ENCODE measurements around the gene QRICH2. TPM values are rescaled to one million over a fixed set of nuclear protein-coding genes. Genes with fewer than 3 reads are reported as not detected.

QRICH2 gene
- total and polyA plus RNA-seq, 10 of the 15 experiments (the other 5 are each of a cell fraction or from before 2014, with no cell fraction given): 0.04 to 0.72 (median 0.25) TPM

DNA sequence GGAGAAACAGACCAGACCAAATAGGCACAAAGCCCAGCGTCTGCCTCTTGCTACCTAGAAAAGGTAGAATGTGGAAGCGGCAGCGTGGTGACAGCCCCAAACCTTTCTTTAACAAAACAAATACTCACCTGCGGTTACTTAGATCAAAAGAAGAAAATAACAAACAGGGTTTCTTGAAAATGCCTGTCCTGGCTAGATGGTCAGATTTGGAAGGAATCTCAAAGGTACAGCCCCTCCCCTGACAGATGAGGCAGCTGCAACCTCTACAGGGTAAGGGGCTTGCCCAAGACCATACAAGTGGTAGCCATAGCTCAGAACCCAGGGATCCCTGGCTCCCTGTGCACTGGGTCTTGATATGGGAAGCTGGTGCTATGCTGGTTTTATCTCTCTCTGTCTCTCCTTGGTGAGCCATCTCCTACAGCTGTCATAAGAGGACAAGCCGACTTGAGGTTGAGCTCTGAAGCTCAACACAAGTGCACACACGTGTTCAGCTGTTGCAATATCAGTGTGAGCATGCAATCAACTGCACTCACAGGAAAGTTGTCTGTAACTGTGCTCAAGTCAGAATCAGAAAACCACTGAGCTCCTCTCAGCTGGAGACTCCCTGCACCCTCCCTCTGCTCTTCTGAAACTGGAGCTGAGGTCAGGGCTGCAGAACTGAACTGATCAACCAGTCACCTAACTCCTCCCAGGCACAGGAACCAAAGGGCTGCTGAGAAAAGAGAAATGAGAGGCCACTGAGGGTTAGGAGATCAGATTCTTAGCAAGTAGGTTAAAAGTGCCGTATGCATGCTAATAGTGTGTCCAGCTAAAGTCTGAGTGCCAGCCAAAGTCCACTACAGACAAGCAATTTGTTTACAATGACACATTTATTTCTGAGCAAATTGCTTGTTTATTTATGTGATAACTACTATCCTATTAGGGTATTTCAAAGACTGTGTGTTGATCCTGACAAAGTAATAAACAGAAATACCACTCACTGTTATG is 61.7 kb downstream of the QRICH2 start (continued):
- TF ChIP-seq MXI1 (IDR thresholded peaks at IDR 0.05; ENCODE audit: low read depth, low read length): peak; percentile 82; the same call in 1 of the 2 replicates
- no peak for TF ChIP-seq EGR1 (IDR thresholded peaks at IDR 0.05; ENCODE audit: borderline replicate concordance in 1 of 2, low read depth in 2 of 2, low read length in 2 of 2)
- peak; percentile 78 for TF ChIP-seq TBL1XR1 (IDR thresholded peaks at IDR 0.05; ENCODE audit: low read depth, low read length)
- TF ChIP-seq, protein P1, sequence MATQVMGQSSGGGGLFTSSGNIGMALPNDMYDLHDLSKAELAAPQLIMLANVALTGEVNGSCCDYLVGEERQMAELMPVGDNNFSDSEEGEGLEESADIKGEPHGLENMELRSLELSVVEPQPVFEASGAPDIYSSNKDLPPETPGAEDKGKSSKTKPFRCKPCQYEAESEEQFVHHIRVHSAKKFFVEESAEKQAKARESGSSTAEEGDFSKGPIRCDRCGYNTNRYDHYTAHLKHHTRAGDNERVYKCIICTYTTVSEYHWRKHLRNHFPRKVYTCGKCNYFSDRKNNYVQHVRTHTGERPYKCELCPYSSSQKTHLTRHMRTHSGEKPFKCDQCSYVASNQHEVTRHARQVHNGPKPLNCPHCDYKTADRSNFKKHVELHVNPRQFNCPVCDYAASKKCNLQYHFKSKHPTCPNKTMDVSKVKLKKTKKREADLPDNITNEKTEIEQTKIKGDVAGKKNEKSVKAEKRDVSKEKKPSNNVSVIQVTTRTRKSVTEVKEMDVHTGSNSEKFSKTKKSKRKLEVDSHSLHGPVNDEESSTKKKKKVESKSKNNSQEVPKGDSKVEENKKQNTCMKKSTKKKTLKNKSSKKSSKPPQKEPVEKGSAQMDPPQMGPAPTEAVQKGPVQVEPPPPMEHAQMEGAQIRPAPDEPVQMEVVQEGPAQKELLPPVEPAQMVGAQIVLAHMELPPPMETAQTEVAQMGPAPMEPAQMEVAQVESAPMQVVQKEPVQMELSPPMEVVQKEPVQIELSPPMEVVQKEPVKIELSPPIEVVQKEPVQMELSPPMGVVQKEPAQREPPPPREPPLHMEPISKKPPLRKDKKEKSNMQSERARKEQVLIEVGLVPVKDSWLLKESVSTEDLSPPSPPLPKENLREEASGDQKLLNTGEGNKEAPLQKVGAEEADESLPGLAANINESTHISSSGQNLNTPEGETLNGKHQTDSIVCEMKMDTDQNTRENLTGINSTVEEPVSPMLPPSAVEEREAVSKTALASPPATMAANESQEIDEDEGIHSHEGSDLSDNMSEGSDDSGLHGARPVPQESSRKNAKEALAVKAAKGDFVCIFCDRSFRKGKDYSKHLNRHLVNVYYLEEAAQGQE (IDR thresholded peaks at IDR 0.05; ENCODE audit: low read depth, low read length): peak; percentile 35; the same call in 1 of the 2 replicates
- TF ChIP-seq EED (IDR thresholded peaks at IDR 0.05; ENCODE audit: low read depth): peak; percentile 88
- TF ChIP-seq PML (IDR thresholded peaks at IDR 0.05; ENCODE audit: low read length): peak; percentile 68
- peak; percentile 84 to 85 for TF ChIP-seq BHLHE40 (IDR thresholded peaks at IDR 0.05; ENCODE audit: borderline replicate concordance in 1 of 2, low read depth in 2 of 2, low read length in 1 of 2)
- no peak for TF ChIP-seq KAT2A (conservative IDR thresholded peaks at IDR 0.05; ENCODE audit: control insufficient read depth, low read depth, low read length)
- no peak for TF ChIP-seq RCOR1 (conservative IDR thresholded peaks at IDR 0.05; ENCODE audit: low read depth, low read length)
- 0 out of 2 replicates have a peak, but pooled peaks have one; percentile 41 for TF ChIP-seq SMARCA5 (IDR thresholded peaks at IDR 0.05)
- TF ChIP-seq, protein P2, sequence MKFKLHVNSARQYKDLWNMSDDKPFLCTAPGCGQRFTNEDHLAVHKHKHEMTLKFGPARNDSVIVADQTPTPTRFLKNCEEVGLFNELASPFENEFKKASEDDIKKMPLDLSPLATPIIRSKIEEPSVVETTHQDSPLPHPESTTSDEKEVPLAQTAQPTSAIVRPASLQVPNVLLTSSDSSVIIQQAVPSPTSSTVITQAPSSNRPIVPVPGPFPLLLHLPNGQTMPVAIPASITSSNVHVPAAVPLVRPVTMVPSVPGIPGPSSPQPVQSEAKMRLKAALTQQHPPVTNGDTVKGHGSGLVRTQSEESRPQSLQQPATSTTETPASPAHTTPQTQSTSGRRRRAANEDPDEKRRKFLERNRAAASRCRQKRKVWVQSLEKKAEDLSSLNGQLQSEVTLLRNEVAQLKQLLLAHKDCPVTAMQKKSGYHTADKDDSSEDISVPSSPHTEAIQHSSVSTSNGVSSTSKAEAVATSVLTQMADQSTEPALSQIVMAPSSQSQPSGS (IDR thresholded peaks at IDR 0.05; ENCODE audit: low read length): peak; percentile 80
- TF ChIP-seq ZNF622 (IDR thresholded peaks at IDR 0.05): no peak
- TF ChIP-seq, protein P3, sequence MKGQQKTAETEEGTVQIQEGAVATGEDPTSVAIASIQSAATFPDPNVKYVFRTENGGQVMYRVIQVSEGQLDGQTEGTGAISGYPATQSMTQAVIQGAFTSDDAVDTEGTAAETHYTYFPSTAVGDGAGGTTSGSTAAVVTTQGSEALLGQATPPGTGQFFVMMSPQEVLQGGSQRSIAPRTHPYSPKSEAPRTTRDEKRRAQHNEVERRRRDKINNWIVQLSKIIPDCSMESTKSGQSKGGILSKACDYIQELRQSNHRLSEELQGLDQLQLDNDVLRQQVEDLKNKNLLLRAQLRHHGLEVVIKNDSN (IDR thresholded peaks at IDR 0.05; ENCODE audit: borderline replicate concordance, extremely low read length, insufficient read depth, low read depth, low read length): no peak
- no peak for TF ChIP-seq YBX1 (IDR thresholded peaks at IDR 0.05)
- TF ChIP-seq MEF2A (IDR thresholded peaks at IDR 0.05; ENCODE audit: insufficient read depth, low read depth, low read length): peak; percentile 78
- TF ChIP-seq, protein P4, sequence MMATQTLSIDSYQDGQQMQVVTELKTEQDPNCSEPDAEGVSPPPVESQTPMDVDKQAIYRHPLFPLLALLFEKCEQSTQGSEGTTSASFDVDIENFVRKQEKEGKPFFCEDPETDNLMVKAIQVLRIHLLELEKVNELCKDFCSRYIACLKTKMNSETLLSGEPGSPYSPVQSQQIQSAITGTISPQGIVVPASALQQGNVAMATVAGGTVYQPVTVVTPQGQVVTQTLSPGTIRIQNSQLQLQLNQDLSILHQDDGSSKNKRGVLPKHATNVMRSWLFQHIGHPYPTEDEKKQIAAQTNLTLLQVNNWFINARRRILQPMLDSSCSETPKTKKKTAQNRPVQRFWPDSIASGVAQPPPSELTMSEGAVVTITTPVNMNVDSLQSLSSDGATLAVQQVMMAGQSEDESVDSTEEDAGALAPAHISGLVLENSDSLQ (IDR thresholded peaks at IDR 0.05): peak; percentile 52
- TF ChIP-seq CHD4 (IDR thresholded peaks at IDR 0.05): no peak
- peak; percentile 76 for TF ChIP-seq POLR2AphosphoS5 (IDR thresholded peaks at IDR 0.05; ENCODE audit: low read length)
- TF ChIP-seq DPF2 (IDR thresholded peaks at IDR 0.05): peak; percentile 78
- TF ChIP-seq NFIC (IDR thresholded peaks at IDR 0.05; ENCODE audit: low read depth, low read length): peak; percentile 80
